ENCODE data around the gene CCNDBP1.

Gene CCNDBP1

DNA sequence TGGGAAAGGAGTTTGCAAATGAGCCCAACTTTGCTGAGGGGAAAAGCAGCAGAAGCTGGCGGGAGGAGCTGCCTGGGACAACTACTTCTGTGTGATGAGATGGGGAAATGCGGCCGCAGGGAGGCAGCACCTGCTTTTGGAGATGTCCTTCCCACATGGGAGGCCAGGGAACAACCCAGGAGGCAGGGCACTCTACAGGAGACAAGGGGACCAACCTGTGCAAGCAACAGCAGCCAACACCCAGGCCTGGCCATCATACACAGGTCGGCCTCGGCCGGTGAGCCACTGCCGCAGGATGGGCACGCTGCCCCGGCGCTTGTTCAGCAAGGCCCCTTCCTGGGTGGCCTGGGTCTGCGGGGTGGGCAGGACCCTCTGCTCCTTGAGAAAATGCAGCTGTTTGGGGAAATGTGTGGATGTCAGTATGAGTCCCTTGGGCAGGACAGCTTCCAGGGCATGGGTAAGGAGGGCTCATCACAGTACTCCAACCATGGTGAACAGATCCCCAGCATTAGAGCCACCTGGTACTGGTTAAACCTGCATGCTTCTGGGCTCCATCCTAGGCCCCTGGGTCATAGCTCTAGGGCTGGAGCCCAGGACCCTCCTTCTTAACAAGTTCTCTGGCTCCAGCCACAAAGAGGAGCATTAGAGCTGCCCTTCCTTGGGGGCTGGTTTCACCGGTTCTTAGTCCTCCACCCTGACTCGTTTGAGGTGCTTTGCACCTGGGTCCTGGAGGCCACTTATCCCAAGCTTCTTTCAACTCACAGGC lies 24.0 kb downstream of the CCNDBP1 start:
- no peaks in the 10 kb centered on the region for H4K20me1 ChIP-seq (ENCODE audit: insufficient read depth, low read length, poor library complexity, severe bottlenecking)
- no peak overlapping the region for H3K9ac ChIP-seq (ENCODE audit: low read depth, low read length, poor library complexity, severe bottlenecking)
- no peaks in the 10 kb centered on the region for H3F3A ChIP-seq (ENCODE audit: low read depth)
- no peak overlapping the region for H3K4me2 ChIP-seq (ENCODE audit: low read depth, low read length, poor library complexity, severe bottlenecking)
- H3K36me3 ChIP-seq (ENCODE audit: insufficient read depth, low read length), result no peaks in the 10 kb centered on the region
- no peaks in the 10 kb centered on the region for H3K79me2 ChIP-seq (ENCODE audit: insufficient read depth, low read length)
- H3K4me3 ChIP-seq (ENCODE audit: low read length, poor library complexity, severe bottlenecking), result no peak overlapping the region
- no peaks in the 10 kb centered on the region for H3K9me2 ChIP-seq (replicated peaks; ENCODE audit: low read depth, low read length)
- H2AFZ ChIP-seq (ENCODE audit: low read length), result no peak overlapping the region
- H3K4me1 ChIP-seq (ENCODE audit: insufficient read depth, low read length, poor library complexity, severe bottlenecking), result peaks cover 3% of the 10 kb centered on the region
- TF ChIP-seq CTCF (conservative IDR thresholded peaks at IDR 0.05; ENCODE audit: low read length) (no peak), EZH2phosphoT487 (IDR thresholded peaks at IDR 0.05; ENCODE audit: borderline replicate concordance) (no peak)
- H3K27me3 ChIP-seq (ENCODE audit: insufficient read depth, low read length, poor library complexity, severe bottlenecking), result no peaks in the 10 kb centered on the region
- H3K9me3 ChIP-seq (ENCODE audit: insufficient read depth, low read depth, low read length), result no peaks in the 10 kb centered on the region

DNA sequence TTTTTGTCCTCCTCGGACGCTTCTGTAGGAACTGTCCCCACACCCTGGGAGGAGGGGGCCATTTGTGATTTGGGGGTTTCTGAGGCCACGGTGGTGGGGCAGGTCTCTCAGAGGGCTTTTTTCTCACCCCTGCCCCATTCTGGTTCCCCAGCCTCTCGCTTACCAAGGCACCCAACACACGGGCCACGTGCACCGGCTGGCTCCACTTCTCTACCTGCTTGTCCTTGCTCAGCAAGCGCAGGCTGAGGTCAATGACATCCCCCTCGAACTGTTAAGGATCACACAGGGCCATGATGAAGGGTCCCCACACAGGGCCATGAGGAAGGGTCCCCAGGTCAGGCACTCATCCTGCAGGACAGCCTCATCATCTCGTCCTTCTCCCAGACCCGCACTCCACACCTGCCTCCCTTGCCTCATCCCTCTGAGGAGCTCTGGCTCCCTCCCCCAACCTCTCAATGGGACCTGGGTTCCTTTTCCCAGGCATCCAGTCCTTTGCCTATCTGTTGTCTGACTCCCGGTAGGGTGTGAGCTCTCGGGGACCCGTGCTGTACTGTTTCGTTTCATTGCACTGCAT lies 25.1 kb downstream of the CCNDBP1 start:
- H3F3A ChIP-seq (ENCODE audit: low read depth), result no peaks in the 10 kb centered on the region
- H3K9ac ChIP-seq (ENCODE audit: low read depth, low read length, poor library complexity, severe bottlenecking), result no peak overlapping the region
- H3K4me2 ChIP-seq (ENCODE audit: low read depth, low read length, poor library complexity, severe bottlenecking), result no peak overlapping the region
- H3K9me2 ChIP-seq (replicated peaks; ENCODE audit: low read depth, low read length), result no peaks in the 10 kb centered on the region
- H3K27me3 ChIP-seq (ENCODE audit: insufficient read depth, low read length, poor library complexity, severe bottlenecking), result no peaks in the 10 kb centered on the region
- TF ChIP-seq CTCF (conservative IDR thresholded peaks at IDR 0.05; ENCODE audit: low read length) (no peak), EZH2phosphoT487 (IDR thresholded peaks at IDR 0.05; ENCODE audit: borderline replicate concordance) (no peak)
- no peaks in the 10 kb centered on the region for H3K9me3 ChIP-seq (ENCODE audit: insufficient read depth, low read depth, low read length)
- H3K79me2 ChIP-seq (ENCODE audit: insufficient read depth, low read length), result no peaks in the 10 kb centered on the region
- no peaks in the 10 kb centered on the region for H3K36me3 ChIP-seq (ENCODE audit: insufficient read depth, low read length)
- H4K20me1 ChIP-seq (ENCODE audit: insufficient read depth, low read length, poor library complexity, severe bottlenecking), result no peaks in the 10 kb centered on the region
- H3K4me3 ChIP-seq (ENCODE audit: low read length, poor library complexity, severe bottlenecking), result no peak overlapping the region
- no peaks in the 10 kb centered on the region for H3K4me1 ChIP-seq (ENCODE audit: insufficient read depth, low read length, poor library complexity, severe bottlenecking)
- H2AFZ ChIP-seq (ENCODE audit: low read length), result no peak overlapping the region

DNA sequence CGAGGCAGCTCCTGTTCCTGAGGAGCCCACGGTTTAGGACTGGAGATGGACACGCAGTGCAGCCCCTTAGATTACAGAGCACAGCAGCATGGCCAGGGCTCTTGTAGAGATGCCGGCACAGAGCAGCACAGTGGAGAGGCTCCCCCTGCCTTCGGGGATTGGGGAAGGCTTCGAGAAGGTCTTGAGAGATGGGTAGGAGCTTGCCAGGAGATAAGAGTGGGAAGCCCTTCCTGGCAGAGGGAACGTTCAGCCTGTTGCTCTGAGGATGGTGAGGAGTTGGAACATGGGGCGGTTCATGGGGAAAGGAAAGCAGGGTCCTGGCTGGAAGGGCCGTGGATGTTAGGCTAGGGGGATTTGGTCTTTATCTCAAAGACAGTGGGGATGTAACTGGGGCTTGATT lies 25.6 kb downstream of the CCNDBP1 start:
- Histone ChIP-seq H3K9ac (ENCODE audit: low read depth, low read length, poor library complexity, severe bottlenecking) (no peak overlapping the region), H2AFZ (ENCODE audit: low read length) (no peak overlapping the region), H3K4me2 (ENCODE audit: low read depth, low read length, poor library complexity, severe bottlenecking) (no peak overlapping the region), H3K9me2 (replicated peaks; ENCODE audit: low read depth, low read length) (no peaks in the 10 kb centered on the region), H3F3A (ENCODE audit: low read depth) (no peaks in the 10 kb centered on the region), H3K4me3 (ENCODE audit: low read length, poor library complexity, severe bottlenecking) (no peak overlapping the region), H3K36me3 (ENCODE audit: insufficient read depth, low read length) (no peaks in the 10 kb centered on the region), H3K4me1 (ENCODE audit: insufficient read depth, low read length, poor library complexity, severe bottlenecking) (no peaks in the 10 kb centered on the region), H4K20me1 (ENCODE audit: insufficient read depth, low read length, poor library complexity, severe bottlenecking) (no peaks in the 10 kb centered on the region), H3K79me2 (ENCODE audit: insufficient read depth, low read length) (no peaks in the 10 kb centered on the region), H3K9me3 (ENCODE audit: insufficient read depth, low read depth, low read length) (no peaks in the 10 kb centered on the region), H3K27me3 (ENCODE audit: insufficient read depth, low read length, poor library complexity, severe bottlenecking) (no peaks in the 10 kb centered on the region)
- TF ChIP-seq CTCF (conservative IDR thresholded peaks at IDR 0.05; ENCODE audit: low read length) (no peak), EZH2phosphoT487 (IDR thresholded peaks at IDR 0.05; ENCODE audit: borderline replicate concordance) (no peak)
